ENCODE measurements around the gene SLC38A10.
A peak's percentile ranks its signal among the peaks of the same experiment; 100 is the strongest.

Gene SLC38A10

GRCh38 chr17:81222906-81223761 lies 72.0 kb downstream of the SLC38A10 start, which contains the start of gene CEP131:
Gene CEP131 (minus strand): TSS chr17:81222965. CDS start chr17:81220056, 2,909 bp downstream.
- peak; percentile 97 to 100 (median 99) for DNase-seq

- no peak for DNase-seq
Observed at GRCh38 chr17:81222620-81222905, 72.5 kb downstream of the SLC38A10 start.

- no peak for DNase-seq
Observed at GRCh38 chr17:81221842-81222619, 73.1 kb downstream of the SLC38A10 start.

GRCh38 chr17:81221371-81221841 lies 73.7 kb downstream of the SLC38A10 start:
- no peak for DNase-seq

GRCh38 chr17:81219476-81220180 lies 75.5 kb downstream of the SLC38A10 start:
- DNase-seq = no peak

- DNase-seq = no peak
Observed at GRCh38 chr17:81218991-81219390, 76.1 kb downstream of the SLC38A10 start.

GRCh38 chr17:81218459-81218858 lies 76.6 kb downstream of the SLC38A10 start:
- no peak for DNase-seq

- no peak for DNase-seq
Observed at GRCh38 chr17:81217491-81217890, 77.6 kb downstream of the SLC38A10 start.

GRCh38 chr17:81213978-81214377 lies 81.1 kb downstream of the SLC38A10 start:
- DNase-seq = no peak

GRCh38 chr17:81212365-81212764 lies 82.7 kb downstream of the SLC38A10 start:
- no peak for DNase-seq

- DNase-seq = no peak
Observed at GRCh38 chr17:81210868-81211267, 84.2 kb downstream of the SLC38A10 start.

- DNase-seq = no peak
Observed at GRCh38 chr17:81210466-81210865, 84.6 kb downstream of the SLC38A10 start.

GRCh38 chr17:81209141-81209540 lies 86.0 kb downstream of the SLC38A10 start:
- DNase-seq = no peak

GRCh38 chr17:81208651-81209050 lies 86.5 kb downstream of the SLC38A10 start:
- no peak for DNase-seq

GRCh38 chr17:81207610-81208581 lies 87.2 kb downstream of the SLC38A10 start:
- DNase-seq = no peak

GRCh38 chr17:81206657-81207056 lies 88.5 kb downstream of the SLC38A10 start:
- DNase-seq = no peak

- no peak for DNase-seq
Observed at GRCh38 chr17:81206166-81206565, 88.9 kb downstream of the SLC38A10 start.

GRCh38 chr17:81204578-81204977 lies 90.5 kb downstream of the SLC38A10 start:
- no peak for DNase-seq

GRCh38 chr17:81203136-81203535 lies 92.0 kb downstream of the SLC38A10 start:
- no peak for DNase-seq

GRCh38 chr17:81202318-81202717 lies 92.8 kb downstream of the SLC38A10 start:
- DNase-seq = no peak

GRCh38 chr17:81200695-81201580 lies 94.2 kb downstream of the SLC38A10 start:
- peak in 1 of 6 experiments; percentile 7 for DNase-seq
